Hypothalamus (tissue), 51 donors: Measurements from ENCODE around the gene PREB.

Experiments
- DNase-seq, 51 donors: peaks; one replicate each; lab custom pipeline; 2025; lab: John Stamatoyannopoulos, UW

Gene PREB

DNA sequence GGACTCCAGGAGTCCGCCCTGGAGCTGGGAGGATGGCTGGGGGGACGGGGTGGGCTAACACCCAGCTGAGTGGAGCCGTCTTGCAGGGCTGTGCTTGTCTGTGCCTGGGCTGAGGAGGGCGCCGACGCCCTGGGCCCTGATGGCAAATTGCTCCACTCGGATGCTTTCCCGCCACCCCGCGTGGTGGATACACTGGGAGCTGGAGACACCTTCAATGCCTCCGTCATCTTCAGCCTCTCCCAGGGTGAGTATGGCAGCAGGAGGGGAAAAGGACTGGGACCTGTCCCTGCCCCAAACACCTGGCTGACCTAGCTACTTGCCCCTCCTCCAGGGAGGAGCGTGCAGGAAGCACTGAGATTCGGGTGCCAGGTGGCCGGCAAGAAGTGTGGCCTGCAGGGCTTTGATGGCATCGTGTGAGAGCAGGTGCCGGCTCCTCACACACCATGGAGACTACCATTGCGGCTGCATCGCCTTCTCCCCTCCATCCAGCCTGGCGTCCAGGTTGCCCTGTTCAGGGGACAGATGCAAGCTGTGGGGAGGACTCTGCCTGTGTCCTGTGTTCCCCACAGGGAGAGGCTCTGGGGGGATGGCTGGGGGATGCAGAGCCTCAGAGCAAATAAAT, 35.0 kb downstream of the PREB start:
- DNase-seq, result no peak

DNA sequence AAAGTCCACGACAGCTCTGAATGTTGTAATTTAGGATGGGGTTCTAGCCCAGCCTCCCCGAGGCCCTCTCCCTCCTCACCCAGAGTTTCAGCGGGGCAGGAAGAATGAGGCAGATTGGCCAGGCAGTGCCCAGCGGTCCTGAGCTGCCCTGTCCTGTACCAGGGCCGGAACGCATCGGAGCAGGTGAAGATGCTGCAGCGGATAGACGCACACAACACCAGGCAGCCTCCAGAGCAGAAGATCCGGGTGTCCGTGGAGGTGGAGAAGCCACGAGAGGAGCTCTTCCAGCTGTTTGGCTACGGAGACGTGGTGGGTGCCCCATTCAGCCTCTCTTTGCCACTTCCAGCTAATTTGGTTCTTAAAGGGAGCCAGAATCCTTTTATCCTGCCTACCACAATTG, 37.1 kb downstream of the PREB start:
- DNase-seq, result no peak

- DNase-seq, result no peak
Observed at GRCh38 chr2:27096748-27097297, 37.6 kb downstream of the PREB start.

- peak in 45 of 51 donors; percentile 9 to 77 (median 50) for DNase-seq
Observed at GRCh38 chr2:27095745-27096651, 38.4 kb downstream of the PREB start.

- DNase-seq, result no peak
Observed at GRCh38 chr2:27095427-27095744, 39.0 kb downstream of the PREB start.

GRCh38 chr2:27094353-27094984, 40.0 kb downstream of the PREB start:
- DNase-seq, result no peak

DNA sequence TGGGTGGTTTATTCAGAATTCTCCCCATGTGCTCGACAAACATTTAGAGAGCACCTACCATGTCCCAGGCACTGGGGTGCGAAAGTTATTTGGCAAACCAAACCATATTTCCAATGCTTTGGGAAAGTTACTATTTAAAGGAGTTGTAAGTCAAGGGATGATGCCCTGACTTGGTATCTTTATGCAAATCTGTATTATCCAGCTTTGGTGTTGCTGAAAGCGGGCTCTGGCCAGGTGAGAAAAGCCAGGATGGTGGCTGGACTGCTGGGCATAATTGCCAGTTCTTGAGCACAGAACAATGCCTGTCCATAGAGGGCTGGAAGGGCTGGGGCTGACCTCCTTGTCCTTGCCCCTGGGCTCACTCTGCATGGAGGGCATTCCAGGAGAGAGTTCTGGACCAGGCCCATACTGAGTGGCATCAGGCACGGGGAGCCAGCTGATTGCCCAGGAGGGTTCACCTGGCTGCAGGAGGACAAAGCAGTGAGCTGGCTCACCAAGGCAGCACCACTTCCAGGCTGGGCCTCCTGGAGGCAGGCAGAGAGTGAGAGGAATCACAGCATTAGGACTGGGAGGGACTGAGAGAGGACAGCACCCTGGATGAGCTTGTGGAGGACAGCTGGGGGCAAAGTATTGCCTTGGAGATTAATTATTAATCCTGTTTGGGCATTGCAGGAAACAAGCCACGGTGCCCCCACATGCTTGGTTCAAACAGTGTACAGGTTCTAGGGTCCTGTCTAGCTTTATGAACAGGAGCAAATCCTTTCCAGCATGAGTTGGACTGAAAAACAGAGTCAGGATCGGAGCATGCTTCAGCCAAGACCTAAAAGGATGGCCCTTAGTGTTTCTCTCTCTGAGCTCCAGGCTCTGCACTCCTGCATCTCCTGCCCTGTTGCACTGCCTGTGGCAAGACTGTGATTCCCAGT, 40.7 kb downstream of the PREB start:
- DNase-seq, result no peak

GRCh38 chr2:27092696-27093429, 41.6 kb downstream of the PREB start:
- no peak for DNase-seq

DNA sequence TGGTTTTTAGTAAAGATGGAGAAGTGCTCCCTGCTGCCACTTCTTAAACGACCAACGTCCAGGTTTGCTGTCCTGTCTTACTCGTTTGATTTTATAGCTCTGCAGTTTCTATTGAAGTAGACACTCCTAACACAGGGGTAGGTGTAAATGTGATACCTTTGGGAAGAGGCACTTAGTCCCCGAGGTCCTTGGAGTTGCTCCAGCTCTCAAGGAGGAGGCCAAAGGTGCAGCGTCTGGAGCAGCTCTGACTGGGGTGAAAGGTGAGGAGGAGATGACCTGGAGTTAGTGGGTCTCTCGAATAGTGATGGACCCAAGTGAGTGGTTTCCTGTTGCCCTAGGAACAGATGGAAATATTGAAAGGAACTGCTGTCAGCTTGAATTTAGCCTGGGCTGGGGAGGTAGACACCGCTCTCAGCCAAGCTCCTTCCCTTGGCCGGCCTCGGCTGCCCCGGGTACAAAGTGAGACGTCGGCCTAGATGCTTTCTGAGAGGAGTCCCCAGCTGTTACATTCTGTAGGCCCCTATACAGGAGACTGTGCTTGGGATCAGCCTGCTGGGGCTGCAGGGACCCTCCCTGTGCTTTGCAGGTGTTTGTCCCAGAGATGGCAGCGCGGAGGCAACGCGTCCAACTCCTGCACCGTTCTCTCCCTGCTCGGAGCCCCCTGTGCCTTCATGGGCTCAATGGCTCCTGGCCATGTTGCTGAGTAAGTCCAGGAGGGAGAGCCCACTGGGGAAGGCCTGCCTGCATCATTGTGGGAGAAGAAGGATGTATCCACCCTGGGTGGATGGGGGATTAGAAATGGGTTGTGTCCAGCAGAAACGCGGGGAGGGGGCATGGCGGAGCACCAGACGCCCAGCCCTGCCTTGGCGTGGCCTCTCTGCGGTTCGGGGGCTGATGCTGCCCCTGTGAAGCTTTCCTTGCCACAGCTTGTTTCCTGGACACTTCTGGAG, 42.4 kb downstream of the PREB start:
- DNase-seq, result no peak

DNA sequence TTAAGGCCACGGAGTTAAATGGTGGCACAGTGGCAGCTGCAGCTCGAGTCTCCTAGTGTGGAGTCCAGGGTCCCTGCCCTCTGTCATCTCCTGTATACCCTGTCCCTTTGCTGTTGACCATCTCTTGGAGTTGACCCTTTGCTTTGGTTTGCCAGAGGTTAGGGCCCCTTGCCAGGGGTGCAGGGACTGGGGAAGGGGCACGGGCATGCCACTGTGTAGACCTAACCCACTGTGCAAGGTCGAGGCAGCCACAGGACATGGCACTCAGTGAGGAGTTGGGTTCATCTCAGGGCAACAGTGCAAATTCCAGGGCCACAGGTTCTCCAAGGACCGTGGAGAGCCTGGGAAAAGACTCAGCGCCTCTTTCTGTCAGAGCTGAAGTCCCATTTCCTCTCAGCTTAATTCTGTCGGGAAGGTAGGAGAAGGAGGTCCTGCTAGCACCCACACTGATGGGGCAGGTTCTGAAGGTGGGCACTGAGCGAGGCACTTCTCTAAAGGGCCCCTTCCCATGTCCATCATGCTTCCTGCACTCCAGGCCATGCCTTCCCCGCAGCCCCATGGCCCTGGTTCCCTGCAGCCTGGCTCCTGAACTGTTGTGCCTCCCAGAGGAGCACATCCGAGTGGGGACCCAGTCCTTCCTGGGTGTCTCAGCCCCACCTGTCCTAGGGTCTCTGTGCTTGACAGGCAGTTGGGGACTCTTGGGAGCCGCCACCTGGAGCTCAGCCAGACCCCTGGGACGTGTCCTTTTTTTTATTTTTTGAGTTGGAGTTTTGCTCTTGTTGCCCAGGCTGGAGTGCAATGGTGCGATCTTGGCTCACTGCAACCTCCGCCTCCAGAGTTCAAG, 45.1 kb downstream of the PREB start:
- no peak for DNase-seq

DNA sequence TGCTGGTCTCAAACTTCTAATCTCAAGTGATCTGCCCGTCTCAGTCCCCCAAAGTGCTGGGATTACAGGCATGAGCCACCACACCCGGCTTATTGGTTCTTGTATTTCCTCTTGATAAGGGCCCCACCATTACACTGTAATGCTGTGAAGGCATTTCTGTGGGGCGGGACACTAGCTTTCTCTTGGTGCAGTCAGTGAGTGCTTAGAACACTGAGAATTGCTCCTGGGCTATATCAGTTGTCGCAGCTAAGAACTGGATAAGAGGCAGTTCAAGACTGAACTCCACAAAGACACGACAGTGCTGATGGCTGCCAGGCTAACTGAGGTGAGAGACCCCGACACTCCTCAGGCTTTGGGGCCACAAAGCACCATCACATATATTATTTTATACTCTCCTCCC, 45.8 kb downstream of the PREB start:
- DNase-seq, result no peak

DNA sequence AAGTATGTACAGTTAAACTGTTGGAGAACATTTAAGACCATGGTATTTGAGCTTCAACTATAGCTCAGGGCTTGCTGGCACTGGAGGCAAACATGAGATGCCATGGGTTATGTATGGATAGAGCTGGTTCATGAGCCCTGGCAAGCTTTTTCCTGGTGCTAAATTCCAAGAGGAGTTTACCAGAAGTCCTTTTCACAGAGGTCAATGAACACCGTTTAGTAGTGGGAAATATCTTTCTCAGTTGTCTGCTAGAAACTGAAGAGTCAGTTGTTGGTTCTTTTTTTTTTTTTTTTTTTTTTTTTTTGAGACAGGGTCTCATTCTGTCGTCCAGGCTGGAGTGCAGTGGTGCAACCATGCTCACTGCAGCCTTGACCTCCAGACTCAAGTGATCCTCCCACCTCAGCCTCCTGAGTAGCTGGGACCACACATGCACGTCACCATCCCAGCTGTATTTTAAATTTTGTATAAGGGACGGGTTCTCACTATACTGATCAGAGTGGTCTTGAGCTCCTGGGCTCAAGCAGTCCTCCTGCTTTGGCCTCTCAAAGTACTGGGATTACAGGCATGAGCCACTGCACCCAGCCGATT, 46.5 kb downstream of the PREB start:
- no peak for DNase-seq

DNA sequence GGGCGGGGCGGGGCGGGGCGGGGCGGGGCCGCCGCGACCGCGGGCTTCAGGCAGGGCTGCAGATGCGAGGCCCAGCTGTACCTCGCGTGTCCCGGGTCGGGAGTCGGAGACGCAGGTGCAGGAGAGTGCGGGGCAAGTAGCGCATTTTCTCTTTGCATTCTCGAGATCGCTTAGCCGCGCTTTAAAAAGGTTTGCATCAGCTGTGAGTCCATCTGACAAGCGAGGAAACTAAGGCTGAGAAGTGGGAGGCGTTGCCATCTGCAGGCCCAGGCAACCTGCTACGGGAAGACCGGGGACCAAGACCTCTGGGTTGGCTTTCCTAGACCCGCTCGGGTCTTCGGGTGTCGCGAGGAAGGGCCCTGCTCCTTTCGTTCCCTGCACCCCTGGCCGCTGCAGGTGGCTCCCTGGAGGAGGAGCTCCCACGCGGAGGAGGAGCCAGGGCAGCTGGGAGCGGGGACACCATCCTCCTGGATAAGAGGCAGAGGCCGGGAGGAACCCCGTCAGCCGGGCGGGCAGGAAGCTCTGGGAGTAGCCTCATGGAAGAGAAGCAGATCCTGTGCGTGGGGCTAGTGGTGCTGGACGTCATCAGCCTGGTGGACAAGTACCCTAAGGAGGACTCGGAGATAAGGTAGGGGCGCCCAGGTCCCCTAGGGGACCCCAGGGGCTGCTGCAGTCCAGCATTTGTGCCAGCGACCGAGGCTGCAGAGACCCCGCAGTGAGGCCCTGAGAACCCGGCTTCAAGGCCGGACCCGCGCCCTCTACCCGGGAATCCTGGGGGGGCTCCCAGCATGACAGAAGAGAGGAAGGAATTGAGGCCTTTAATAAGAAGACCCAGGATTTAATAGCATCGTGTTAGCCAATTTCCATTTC, 47.5 kb downstream of the PREB start, which contains the start of gene KHK:
TSS of gene KHK (plus strand) at position 49 of the 870 bp plus-strand sequence. CDS start at position 537, 488 bp downstream.
- peak in 30 of 51 donors; percentile 28 to 74 (median 53) for DNase-seq

DNA sequence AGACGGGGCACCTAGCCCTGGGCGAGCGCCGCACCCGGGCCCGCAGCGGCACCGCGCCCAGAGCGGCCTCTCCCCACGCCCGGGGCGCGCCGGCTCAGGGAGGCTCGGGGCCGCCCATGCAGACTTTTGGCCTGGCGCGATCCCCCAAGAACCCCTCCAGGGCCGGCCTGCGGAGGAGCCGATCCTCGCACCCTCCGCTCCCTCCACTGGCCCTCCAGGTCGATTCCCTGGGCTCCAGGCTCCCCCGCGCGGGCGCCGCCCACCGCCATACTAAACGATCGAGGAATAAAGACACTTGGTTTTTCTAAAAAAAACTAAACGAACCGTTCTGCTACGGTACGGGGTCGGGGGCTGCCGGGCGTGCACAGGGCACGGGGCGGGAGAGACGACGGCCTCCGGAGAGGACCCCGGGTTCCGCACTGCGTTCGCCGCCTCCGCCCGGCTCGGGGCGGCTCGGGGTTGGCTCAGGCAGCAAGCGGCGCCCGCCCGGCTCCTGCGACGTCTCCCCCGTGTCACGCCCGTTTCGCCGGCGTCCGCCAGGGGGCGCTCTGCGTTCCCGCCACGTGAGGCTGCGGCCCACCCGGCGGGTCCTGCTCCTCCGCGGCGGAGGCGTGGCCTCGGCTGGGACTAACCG, 48.2 kb downstream of the PREB start:
- peak; percentile 51 to 99 (median 91) for DNase-seq

DNA sequence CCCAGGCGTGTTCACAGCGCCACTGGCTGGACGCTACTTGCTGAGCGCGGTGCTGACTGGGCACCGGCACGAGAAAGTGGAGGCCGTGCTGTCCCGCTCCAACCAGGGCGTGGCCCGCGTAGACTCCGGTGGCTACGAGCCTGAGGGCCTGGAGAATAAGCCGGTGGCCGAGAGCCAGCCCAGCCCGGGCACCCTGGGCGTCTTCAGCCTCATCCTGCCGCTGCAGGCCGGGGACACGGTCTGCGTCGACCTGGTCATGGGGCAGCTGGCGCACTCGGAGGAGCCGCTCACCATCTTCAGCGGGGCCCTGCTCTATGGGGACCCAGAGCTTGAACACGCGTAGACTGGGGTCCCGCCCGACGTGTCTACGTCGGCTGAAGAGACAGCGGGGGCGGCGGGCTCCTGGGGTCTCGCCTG, 48.8 kb downstream of the PREB start:
- DNase-seq, result peak in 49 of 51 donors; percentile 16 to 88 (median 59)
